Chondrocyte (in vitro differentiated cells): ENCODE measurements around the gene BBIP1. TPM values are rescaled to one million over a fixed set of nuclear protein-coding genes. Genes with fewer than 3 reads are reported as not detected.

ENCODE experiments used
- DNase-seq: peaks from one replicate; pipeline ENCODE4 v3.0.0; 2021; ENCODE audit warnings: mixed read lengths, low spot score
- H3K27ac Mint-ChIP-seq: one replicate; pipeline ENCODE4 v1.8.0; 2021; ENCODE audit warnings: mild to moderate bottlenecking, moderate library complexity, mixed read lengths; ENCODE audit not compliant: unreplicated experiment
- H3K27me3 Mint-ChIP-seq: 2 replicates; pipeline ENCODE4 v1.8.0; 2021; ENCODE audit warnings: low read depth, mixed read lengths
- H3K36me3 Mint-ChIP-seq: 2 replicates; pipeline ENCODE4 v1.8.0; 2021; ENCODE audit warnings: low read depth, mixed read lengths
- H3K4me1 Mint-ChIP-seq: 2 replicates; pipeline ENCODE4 v1.8.0; 2021; ENCODE audit warnings: low read depth, mild to moderate bottlenecking, mixed read lengths
- H3K4me3 Mint-ChIP-seq: one replicate; pipeline ENCODE4 v1.8.0; 2021; ENCODE audit warnings: mild to moderate bottlenecking, moderate library complexity, mixed read lengths; ENCODE audit not compliant: unreplicated experiment
- H3K9me3 Mint-ChIP-seq: 2 replicates; pipeline ENCODE4 v1.8.0; 2021; ENCODE audit warnings: low read depth, mixed read lengths
- total RNA-seq: library from RNA; stranded (reverse); gene quantifications from 3 replicates; pipeline ENCODE4 v1.2.1, GENCODE V29; 2021
- TF ChIP-seq, protein P1 (sequence below): fragments of 200-600 bp; sonication (generic); IDR thresholded peaks from 2 replicates; pipeline ENCODE4 v1.5.0; 2021; ENCODE audit warnings: antibody characterized with exemption, mild to moderate bottlenecking, moderate library complexity

The BBIP1 gene
- total RNA-seq, 1 donor from 2014 or later: 22.2 TPM

DNA sequence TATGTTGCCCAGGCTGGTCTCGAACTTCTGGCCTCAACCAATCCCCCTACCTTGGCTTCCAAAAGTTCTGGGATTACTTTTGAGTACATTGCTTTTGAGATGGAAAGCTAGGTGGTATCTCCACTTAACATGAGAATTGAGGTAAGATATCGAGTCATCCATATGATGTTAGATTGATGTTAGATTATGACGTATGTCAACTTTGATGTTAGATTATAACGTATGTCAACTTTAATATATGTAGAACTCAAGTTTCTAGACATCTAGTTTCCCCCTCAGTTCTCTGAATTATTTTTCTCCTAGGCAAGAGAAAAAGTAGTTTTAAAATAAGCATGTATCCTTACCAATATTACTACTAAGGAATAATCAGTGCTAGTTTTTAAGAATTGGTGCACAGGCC is 20.4 kb upstream of the BBIP1 start:
- H3K27ac Mint-ChIP-seq: no peak overlapping the region
- H3K4me3 Mint-ChIP-seq: no peak overlapping the region
- H3K9me3 Mint-ChIP-seq: peaks cover 6% of the 10 kb centered on the region
- no peaks in the 10 kb centered on the region for H3K27me3 Mint-ChIP-seq
- TF ChIP-seq, protein P1, sequence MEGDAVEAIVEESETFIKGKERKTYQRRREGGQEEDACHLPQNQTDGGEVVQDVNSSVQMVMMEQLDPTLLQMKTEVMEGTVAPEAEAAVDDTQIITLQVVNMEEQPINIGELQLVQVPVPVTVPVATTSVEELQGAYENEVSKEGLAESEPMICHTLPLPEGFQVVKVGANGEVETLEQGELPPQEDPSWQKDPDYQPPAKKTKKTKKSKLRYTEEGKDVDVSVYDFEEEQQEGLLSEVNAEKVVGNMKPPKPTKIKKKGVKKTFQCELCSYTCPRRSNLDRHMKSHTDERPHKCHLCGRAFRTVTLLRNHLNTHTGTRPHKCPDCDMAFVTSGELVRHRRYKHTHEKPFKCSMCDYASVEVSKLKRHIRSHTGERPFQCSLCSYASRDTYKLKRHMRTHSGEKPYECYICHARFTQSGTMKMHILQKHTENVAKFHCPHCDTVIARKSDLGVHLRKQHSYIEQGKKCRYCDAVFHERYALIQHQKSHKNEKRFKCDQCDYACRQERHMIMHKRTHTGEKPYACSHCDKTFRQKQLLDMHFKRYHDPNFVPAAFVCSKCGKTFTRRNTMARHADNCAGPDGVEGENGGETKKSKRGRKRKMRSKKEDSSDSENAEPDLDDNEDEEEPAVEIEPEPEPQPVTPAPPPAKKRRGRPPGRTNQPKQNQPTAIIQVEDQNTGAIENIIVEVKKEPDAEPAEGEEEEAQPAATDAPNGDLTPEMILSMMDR: no peak
- DNase-seq: no peak
- H3K36me3 Mint-ChIP-seq: peaks cover 8% of the 10 kb centered on the region
- peaks cover 18% of the 10 kb centered on the region for H3K4me1 Mint-ChIP-seq

DNA sequence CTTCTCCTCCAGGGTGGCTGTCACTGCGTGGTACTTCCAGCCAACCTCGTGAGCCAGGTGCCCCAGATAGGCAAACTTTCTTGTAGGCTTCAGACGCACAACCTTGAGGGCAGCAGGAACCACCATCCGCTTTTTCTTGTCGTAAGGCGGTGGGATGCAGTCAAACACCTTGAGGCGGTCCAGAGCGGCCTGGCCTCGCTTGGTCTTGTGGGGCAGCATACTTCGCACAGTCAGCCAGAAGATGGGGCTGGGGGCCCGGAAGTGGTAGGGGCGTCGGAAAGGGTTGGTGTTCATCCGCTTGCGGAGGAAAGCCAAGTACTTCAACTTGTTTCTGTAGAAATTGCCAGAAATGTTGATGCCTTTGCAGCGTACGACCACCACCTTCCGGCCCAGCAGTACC is 17.8 kb upstream of the BBIP1 start:
- DNase-seq: peak; percentile 67
- TF ChIP-seq, protein P1: no peak
- no peak overlapping the region for H3K4me3 Mint-ChIP-seq

DNA sequence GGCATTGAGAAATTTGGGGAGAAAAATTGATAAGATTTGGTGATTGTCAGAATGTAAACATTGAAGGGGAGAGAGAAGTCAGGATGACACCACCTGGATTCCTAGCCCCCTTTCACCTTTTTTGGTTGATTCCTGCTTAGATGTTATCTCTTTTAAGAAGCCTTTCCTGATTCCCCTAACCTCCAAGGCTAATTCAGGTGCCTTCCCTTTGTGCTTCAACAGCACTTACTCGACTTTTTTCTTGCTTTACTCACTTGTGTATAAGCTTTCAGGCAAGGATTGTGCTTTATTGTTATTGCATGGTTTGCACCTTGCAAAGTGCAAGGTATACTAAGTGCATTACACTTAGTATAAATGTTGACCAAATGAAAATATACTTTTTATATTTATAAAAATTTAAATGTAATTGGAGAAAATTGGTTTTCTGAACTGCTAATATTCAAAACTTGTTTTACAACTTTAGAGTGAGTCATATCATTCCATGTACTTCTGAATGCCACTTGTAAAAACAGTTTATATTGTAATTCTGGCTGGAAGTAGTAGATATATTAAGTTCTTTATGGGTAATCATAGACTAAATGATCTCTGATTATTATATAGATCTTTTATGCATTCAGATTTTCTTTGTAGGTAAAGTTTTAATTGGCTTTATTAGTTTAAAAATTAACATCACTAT is 13.7 kb upstream of the BBIP1 start:
- TF ChIP-seq, protein P1: no peak
- no peaks in the 10 kb centered on the region for H3K9me3 Mint-ChIP-seq
- no peak overlapping the region for H3K4me3 Mint-ChIP-seq
- no peaks in the 10 kb centered on the region for H3K27me3 Mint-ChIP-seq
- no peak overlapping the region for H3K27ac Mint-ChIP-seq
- DNase-seq: no peak
- H3K4me1 Mint-ChIP-seq: peaks cover 9% of the 10 kb centered on the region
- H3K36me3 Mint-ChIP-seq: no peaks in the 10 kb centered on the region

More for the DNA sequence above, 17.8 kb upstream of the BBIP1 start:
- no peaks in the 10 kb centered on the region for H3K9me3 Mint-ChIP-seq
- no peak overlapping the region for H3K27ac Mint-ChIP-seq
- peaks cover 15% of the 10 kb centered on the region for H3K4me1 Mint-ChIP-seq
- H3K36me3 Mint-ChIP-seq: no peaks in the 10 kb centered on the region
- no peaks in the 10 kb centered on the region for H3K27me3 Mint-ChIP-seq

DNA sequence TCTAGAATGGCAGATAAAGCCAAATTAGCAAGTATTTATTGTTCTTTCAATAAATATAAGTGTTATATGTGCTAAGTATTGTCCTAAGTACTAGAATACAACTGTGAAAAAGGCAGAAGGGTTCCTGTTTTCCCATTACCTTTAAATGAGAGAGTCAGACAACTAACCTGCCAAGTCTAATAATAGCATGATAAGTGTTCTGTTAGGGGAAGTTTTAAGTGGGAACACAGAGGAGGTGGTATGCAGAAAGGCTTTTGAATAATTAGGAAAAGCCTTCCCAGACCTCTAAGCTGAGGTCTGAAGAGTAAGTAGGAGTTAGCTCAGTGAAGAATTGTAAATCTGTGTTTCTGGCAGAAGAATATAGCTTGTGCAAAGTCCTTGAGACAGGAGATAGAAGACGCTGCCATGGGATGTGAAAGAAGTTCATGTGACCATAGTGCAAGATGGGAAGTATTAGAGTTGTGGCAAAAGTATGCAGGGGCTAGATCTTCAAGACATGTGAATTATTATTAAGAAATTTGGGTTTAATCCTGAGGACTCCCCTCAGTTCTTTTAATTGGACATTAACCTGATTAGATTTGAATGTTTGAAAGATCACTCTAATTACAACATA is 12.9 kb upstream of the BBIP1 start:
- Mint-ChIP-seq H3K9me3 (no peaks in the 10 kb centered on the region), H3K36me3 (no peaks in the 10 kb centered on the region), H3K27ac (no peak overlapping the region), H3K4me3 (no peak overlapping the region), H3K27me3 (no peaks in the 10 kb centered on the region), H3K4me1 (peaks cover 14% of the 10 kb centered on the region)
- TF ChIP-seq, protein P1: no peak
- DNase-seq: no peak

DNA sequence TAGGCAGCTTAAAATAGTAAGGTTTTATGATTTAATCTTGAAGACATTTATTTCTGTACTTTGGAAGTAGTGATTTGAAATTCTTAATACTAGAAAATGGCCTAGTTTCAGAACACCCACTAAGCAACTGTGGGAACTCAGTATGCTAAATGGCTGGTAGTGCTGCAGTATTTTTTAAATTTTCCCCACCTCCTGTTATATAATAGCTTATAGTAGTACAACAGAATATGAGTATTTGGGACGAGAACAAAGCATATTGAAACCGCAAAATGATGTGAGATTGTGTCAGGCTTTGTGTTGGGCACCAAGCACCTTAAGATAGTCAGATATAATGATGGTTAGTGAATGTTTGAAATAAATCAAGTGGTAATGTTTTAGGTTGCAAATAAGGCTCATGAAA is 8.5 kb upstream of the BBIP1 start:
- Mint-ChIP-seq H3K4me1 (peaks cover 38% of the 10 kb centered on the region), H3K36me3 (no peaks in the 10 kb centered on the region), H3K9me3 (no peaks in the 10 kb centered on the region), H3K27me3 (no peaks in the 10 kb centered on the region), H3K4me3 (no peak overlapping the region), H3K27ac (no peak overlapping the region)
- TF ChIP-seq, protein P1: no peak
- no peak for DNase-seq
